Inferior parietal cortex (tissue), 1 donor: ENCODE results near the gene STIP1.

ENCODE experiments used
- DNase-seq: peaks from one replicate; pipeline ENCODE4 v3.0.0-alpha.2; 2016; ENCODE audit errors: extremely low spot score

STIP1 gene

GRCh38 chr11:64185693-64186491 is at the start of gene STIP1:
Gene STIP1 (plus strand): TSS chr11:64186171. CDS start chr11:64186262, 91 bp downstream.
- DNase-seq: peak; percentile 100

GRCh38 chr11:64136765-64137441 is 49.1 kb upstream of the STIP1 start:
- no peak for DNase-seq

- no peak for DNase-seq
Measured at GRCh38 chr11:64138398-64138797, 47.6 kb upstream of the STIP1 start.

GRCh38 chr11:64139049-64139448 is 46.9 kb upstream of the STIP1 start:
- no peak for DNase-seq

GRCh38 chr11:64140082-64140481 is 45.9 kb upstream of the STIP1 start:
- no peak for DNase-seq

- DNase-seq: no peak
Measured at GRCh38 chr11:64141081-64141783, 44.7 kb upstream of the STIP1 start.

- no peak for DNase-seq
Measured at GRCh38 chr11:64144587-64145472, 41.1 kb upstream of the STIP1 start.

GRCh38 chr11:64146036-64146955 is 39.7 kb upstream of the STIP1 start:
- DNase-seq: peak; percentile 35

GRCh38 chr11:64148226-64148916 is 37.6 kb upstream of the STIP1 start:
- DNase-seq: peak; percentile 90

- no peak for DNase-seq
Measured at GRCh38 chr11:64148917-64149617, 36.9 kb upstream of the STIP1 start.

GRCh38 chr11:64150051-64150450 is 35.9 kb upstream of the STIP1 start:
- DNase-seq: no peak

- no peak for DNase-seq
Measured at GRCh38 chr11:64150481-64151239, 35.3 kb upstream of the STIP1 start.

- DNase-seq: no peak
Measured at GRCh38 chr11:64151337-64151736, 34.6 kb upstream of the STIP1 start.

GRCh38 chr11:64152841-64153691 is 32.9 kb upstream of the STIP1 start:
- peak; percentile 69 for DNase-seq

GRCh38 chr11:64153812-64154211 is 32.2 kb upstream of the STIP1 start:
- DNase-seq: no peak

- DNase-seq: no peak
Measured at GRCh38 chr11:64156235-64157011, 29.5 kb upstream of the STIP1 start.
